Ovary (tissue), 9 donors: ENCODE results near the gene FBLN2. TPM values are rescaled to one million over a fixed set of nuclear protein-coding genes. Genes with fewer than 3 reads are reported as not detected.

Source experiments
- DNase-seq, 5 donors: peaks; one replicate each; pipeline ENCODE4 v3.0.0-alpha.2; 2019 to 2020
- H3K27ac ChIP-seq, 2 donors: fragments of 200-600 bp; one replicate each; pipeline versions ENCODE4 v1.5.1 to v1.8.0; 2019 to 2022
- H3K27me3 ChIP-seq: fragments of 200-600 bp; one replicate; pipeline ENCODE4 v1.8.0; 2022
- H3K36me3 ChIP-seq: fragments of 200-600 bp; sonication (generic); one replicate; pipeline ENCODE4 v1.5.1; 2019
- H3K4me1 ChIP-seq: one replicate; pipeline ENCODE4 v1.8.1; 2013; ENCODE audit warnings: mild to moderate bottlenecking, moderate library complexity; ENCODE audit not compliant: insufficient read depth
- H3K4me3 ChIP-seq: fragments of 200-600 bp; sonication (generic); one replicate; pipeline ENCODE4 v1.5.1; 2017
- H3K9me3 ChIP-seq, 2 donors: fragments of 200-600 bp in 1 of 2; sonication (generic) in 1 of 2; one replicate each; pipeline versions ENCODE4 v1.5.1 to v1.8.1; 2013 to 2019; ENCODE audit warnings: mild to moderate bottlenecking in 1 of 2, moderate library complexity in 1 of 2
- CTCF ChIP-seq, 3 donors: fragments of 450-650 bp in 2 of 3; fragments of 200-600 bp in 1 of 3; IDR thresholded peaks; one replicate each; pipeline versions ENCODE4 v1.5.1 to v1.8.0; 2016 to 2022; ENCODE audit warnings: antibody characterized with exemption in 3 of 3, mild to moderate bottlenecking in 1 of 3
- EP300 ChIP-seq: sonication (generic); formaldehyde crosslinking; IDR thresholded peaks from one replicate; pipeline ENCODE4 v1.6.1; 2017; ENCODE audit warnings: antibody characterized with exemption
- POLR2A ChIP-seq: fragments of 450-650 bp; IDR thresholded peaks from one replicate; pipeline ENCODE4 v1.6.1; 2017; ENCODE audit warnings: antibody characterized with exemption, mild to moderate bottlenecking, moderate library complexity
- WGBS, 3 donors: extraction: QIAGEN DNeasy Blood & Tissue Kit in 1 of 3; methylation state at CpG; one replicate each; pipeline versions ENCODE4 v1.1.5 to v1.1.7; 2013 to 2017; 5-methylcytosine and 5-hydroxymethylcytosine counted together
- intact Hi-C, 4 donors: fragments of 100-400 bp; cut with DNase I; formaldehyde crosslinking; loops; one replicate each; pipeline versions ENCODE4 v1.11.0 to v1.15.1; 2022 to 2023
- polyA plus RNA-seq, 2 donors: library from polyadenylated mRNA; stranded (reverse); fragments of 200-250 nt in 1 of 2; fragments of 350-450 nt in 1 of 2; fragmentation: Illumina TruSeq in 1 of 2; extraction: RNeasy Lipid Tissue Mini Kit (QIAGEN cat#74804) in 1 of 2; gene quantifications; one replicate each; pipeline ENCODE4 v1.2.3, GENCODE V29; 2013 to 2014
- total RNA-seq, 7 donors: library from RNA; depleted of rRNA in 2 of 7; stranded (reverse); fragments of >200 nt in 2 of 7; fragmentation: NEBNext Ultra II Directional in 3 of 7; extraction: Animal tissue kit (Norgen Biotek cat#: 25700) in 3 of 7; gene quantifications; one replicate each; pipeline versions ENCODE4 v1.1.0 to v1.2.4, GENCODE V29; 2016 to 2023
- donor health status: DM: no; HTN: no; CAD: no; lungs with moderate emphysema.
- donor health status: DM: no; HTN: no; CAD: no.
- donor health status: Bipolar disorder and iron deficiency.
- donor health status: DM: yes; HTN: yes; CAD: no.
- donor health status: DM: no; HTN: no; CAD: no.
- donor health status: DM: yes; HTN: yes; CAD: no.

The FBLN2 gene
- total and polyA plus RNA-seq, 9 donors: 4.0 to 18.2 (median 8.1) TPM

- no peaks in the 10 kb centered on the region for H3K9me3 ChIP-seq
- no peak for DNase-seq
- TF ChIP-seq CTCF (IDR thresholded peaks at IDR 0.05): no peak
- no peak for TF ChIP-seq EP300
- no peak for TF ChIP-seq POLR2A
- no peaks in the 10 kb centered on the region for H3K36me3 ChIP-seq
- no peak overlapping the region for H3K27ac ChIP-seq
- H3K4me1 ChIP-seq: no peaks in the 10 kb centered on the region
- intact Hi-C loops: loop anchor here in 1 of 4 donors (5.0 kb wide), 1 partner anchor 564 kb away; no protein-coding TSS in a partner anchor
- H3K4me3 ChIP-seq: no peak overlapping the region
- H3K27me3 ChIP-seq: no peaks in the 10 kb centered on the region
- WGBS, 3 donors: 85 to 97% (median 85%) methylated on average over 7 to 8 of the region's 8 CpGs
Observed at GRCh38 chr3:13656584-13657301, 107.8 kb downstream of the FBLN2 start.

GRCh38 chr3:13657660-13658435 lies 108.9 kb downstream of the FBLN2 start:
- H3K9me3 ChIP-seq: no peaks in the 10 kb centered on the region
- H3K4me1 ChIP-seq: no peaks in the 10 kb centered on the region
- DNase-seq: peak in 3 of 5 donors; percentile 33 to 59 (median 51)
- no peaks in the 10 kb centered on the region for H3K36me3 ChIP-seq
- intact Hi-C loops: loop anchor here in 1 of 4 donors (5.0 kb wide), 1 partner anchor 566 kb away; no protein-coding TSS in a partner anchor
- TF ChIP-seq EP300: no peak
- TF ChIP-seq CTCF (IDR thresholded peaks at IDR 0.05): peak in 2 of 3 donors; percentile 37 to 39
- H3K4me3 ChIP-seq: no peak overlapping the region
- WGBS, 3 donors: 12 to 17% (median 14%) methylated on average over 25 of the region's 25 CpGs
- H3K27ac ChIP-seq: no peak overlapping the region
- H3K27me3 ChIP-seq: no peaks in the 10 kb centered on the region

- Histone ChIP-seq H3K27me3 (no peaks in the 10 kb centered on the region), H3K36me3 (no peaks in the 10 kb centered on the region), H3K4me3 (no peak overlapping the region), H3K9me3 (no peaks in the 10 kb centered on the region), H3K27ac (no peak overlapping the region), H3K4me1 (no peaks in the 10 kb centered on the region)
- no peak for TF ChIP-seq EP300
- no peak for TF ChIP-seq CTCF (IDR thresholded peaks at IDR 0.05)
- TF ChIP-seq POLR2A: no peak
- 59 to 72% (median 67%) methylated on average over 8 of the region's 8 CpGs for WGBS, 3 donors
- DNase-seq: no peak
- intact Hi-C loops: loop anchor here in 1 of 4 donors (5.0 kb wide), 1 partner anchor 566 kb away; no protein-coding TSS in a partner anchor
Observed at GRCh38 chr3:13658681-13659080, 109.8 kb downstream of the FBLN2 start.

- no peak for TF ChIP-seq POLR2A
- no peak for DNase-seq
- no peaks in the 10 kb centered on the region for H3K9me3 ChIP-seq
- H3K36me3 ChIP-seq: no peaks in the 10 kb centered on the region
- H3K27me3 ChIP-seq: no peaks in the 10 kb centered on the region
- intact Hi-C loops: loop anchor here in 1 of 4 donors (5.0 kb wide), 1 partner anchor 567 kb away; no protein-coding TSS in a partner anchor
- no peak overlapping the region for H3K4me3 ChIP-seq
- WGBS, 3 donors: 75 to 80% (median 78%) methylated on average over 12 of the region's 12 CpGs
- no peaks in the 10 kb centered on the region for H3K4me1 ChIP-seq
- no peak overlapping the region for H3K27ac ChIP-seq
Observed at GRCh38 chr3:13659221-13659969, 110.5 kb downstream of the FBLN2 start.
